H1 (cell line): ENCODE results near the gene CACNA1A. TPM values are rescaled to one million over a fixed set of nuclear protein-coding genes. Genes with fewer than 3 reads are reported as not detected.

Experiments used
- ASH2L ChIP-seq: fragments of 200-600, 300-600 bp; sonication (generic); IDR thresholded peaks from one replicate; pipeline ENCODE4 v1.7.1; 2017; ENCODE audit warnings: low read length
- CBX5 ChIP-seq: fragments of 300-800, 300-1000 bp; sonication (generic); IDR thresholded peaks from 2 replicates; pipeline ENCODE4 v1.7.1; 2016; ENCODE audit warnings: antibody characterized with exemption, low read length, low read depth
- CHD1 ChIP-seq: IDR thresholded peaks from 2 replicates; pipeline ENCODE4 v1.6.1; 2012; ENCODE audit warnings: low read depth, low read length, improper control_type of control experiment
- GTF2F1 ChIP-seq: IDR thresholded peaks from 2 replicates; pipeline ENCODE4 v1.6.1; 2012; ENCODE audit warnings: low read depth, low read length, improper control_type of control experiment, borderline replicate concordance
- KDM5A ChIP-seq: fragments of 200-600 bp; IDR thresholded peaks from 2 replicates; pipeline ENCODE4 v1.7.1; 2012; ENCODE audit warnings: mild to moderate bottlenecking, low read length, inconsistent platforms, mixed read lengths
- MAFK ChIP-seq: IDR thresholded peaks from 2 replicates; pipeline ENCODE4 v1.6.1; 2012; ENCODE audit warnings: low read depth, mild to moderate bottlenecking, improper control_type of control experiment, low read length
- NANOG ChIP-seq: IDR thresholded peaks from 2 replicates; pipeline ENCODE4 v1.6.1; 2011; ENCODE audit warnings: low read length, low read depth, mild to moderate bottlenecking, inconsistent platforms; ENCODE audit not compliant: insufficient read depth, poor library complexity, severe bottlenecking
- POLR2A ChIP-seq, 2 experiments: IDR thresholded peaks; 1 replicate in 1 of 2; 2 replicates in 1 of 2; pipeline ENCODE4 v1.6.1; 2011; ENCODE audit warnings: low read depth in 2 of 2, low read length in 2 of 2, mild to moderate bottlenecking in 2 of 2; ENCODE audit errors: control extremely low read depth in 1 of 2
- POLR2AphosphoS5 ChIP-seq: IDR thresholded peaks from 2 replicates; pipeline ENCODE4 v1.6.1; 2011; ENCODE audit warnings: low read depth, low read length
- POU5F1 ChIP-seq: IDR thresholded peaks from 2 replicates; pipeline ENCODE4 v1.6.1; 2011; ENCODE audit warnings: low read depth, mild to moderate bottlenecking, low read length, moderate library complexity
- SIN3A ChIP-seq, 2 experiments: IDR thresholded peaks in 1 of 2; conservative IDR thresholded peaks in 1 of 2; 2 replicates each; pipeline ENCODE4 v1.6.1; 2011 to 2012; ENCODE audit warnings: low read length in 2 of 2, improper control_type of control experiment in 1 of 2, low read depth in 1 of 2, mild to moderate bottlenecking in 1 of 2
- SUZ12 ChIP-seq: fragments of 200-600 bp; sonication (generic); IDR thresholded peaks from 2 replicates; pipeline ENCODE4 v1.6.1; 2012; ENCODE audit warnings: mild to moderate bottlenecking, inconsistent platforms, low read length, moderate library complexity, mixed read lengths
- TBP ChIP-seq: IDR thresholded peaks from 2 replicates; pipeline ENCODE4 v1.6.1; 2011; ENCODE audit warnings: low read depth, low read length, improper control_type of control experiment
- TCF12 ChIP-seq: IDR thresholded peaks from 2 replicates; pipeline ENCODE4 v1.6.1; 2011; ENCODE audit warnings: low read depth, mild to moderate bottlenecking, low read length
- TEAD4 ChIP-seq: IDR thresholded peaks from 2 replicates; pipeline ENCODE4 v1.6.1; 2012; ENCODE audit warnings: low read depth, low read length, inconsistent platforms, mixed read lengths
- polyA plus RNA-seq, 7 experiments: library from polyadenylated mRNA; depleted of rRNA in 3 of 7; stranded (reverse) in 5 of 7; unstranded in 2 of 7; fragments of >200 nt in 5 of 7; fragments of 200-250 nt in 2 of 7; gene quantifications; 1 replicate in 5 of 7; 2 replicates in 1 of 7; 4 replicates in 1 of 7; pipeline versions ENCODE4 v1.2.1 to v1.2.3, GENCODE V29; 2011 to 2013; ENCODE audit warnings: missing spikeins in 2 of 7, mixed read lengths in 2 of 7
- total RNA-seq: library from RNA; stranded (reverse); fragmentation: NEBNext Ultra II Directional; extraction: Animal tissue kit (Norgen Biotek cat#: 25700); gene quantifications from 2 replicates; pipeline ENCODE4 v1.2.1, GENCODE V29; 2021
- TF ChIP-seq, protein P1 (sequence below): IDR thresholded peaks from 2 replicates; pipeline ENCODE4 v1.6.1; 2012; ENCODE audit warnings: inconsistent platforms

The CACNA1A gene
- total and polyA plus RNA-seq, 2 of the 8 experiments (the other 6 are each of a cell fraction or from before 2014, with no cell fraction given): 10.7 to 25.3 TPM

DNA sequence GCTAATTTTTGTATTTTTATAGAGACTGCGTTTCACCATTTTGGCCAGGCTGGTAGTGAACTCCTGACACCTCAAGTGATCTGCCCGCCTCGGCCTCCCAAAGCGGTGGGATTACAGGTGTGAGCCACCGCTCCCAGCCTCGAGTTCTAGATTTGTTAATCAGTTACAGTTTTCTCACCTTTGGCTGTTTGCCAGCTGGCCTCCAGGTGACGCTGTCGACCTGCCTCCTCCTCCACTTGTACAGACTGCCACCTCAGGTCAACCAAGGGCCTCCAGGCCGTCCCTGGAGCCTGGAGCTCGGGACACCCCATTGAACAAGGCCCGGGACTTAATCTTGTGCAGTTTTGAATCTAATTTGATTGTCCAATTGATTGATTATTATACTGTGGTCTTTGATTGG is 310.6 kb downstream of the CACNA1A start (continued):
- TF ChIP-seq MAFK (no peak), NANOG (no peak), POLR2A (IDR thresholded peaks at IDR 0.05; ENCODE audit: control extremely low read depth in 1 of 2, low read depth in 2 of 2, low read length in 2 of 2) (no peak), POLR2AphosphoS5 (no peak), TEAD4 (no peak), ASH2L (no peak), SIN3A (conservative IDR thresholded peaks at IDR 0.05 in 1 of 2, IDR thresholded peaks at IDR 0.05 in 1 of 2; ENCODE audit: low read depth in 1 of 2, low read length in 2 of 2) (no peak), CHD1 (no peak), SUZ12 (no peak), TBP (0 out of 2 replicates have a peak, but pooled peaks have one; percentile 15), TCF12 (no peak), GTF2F1 (no peak), KDM5A (no peak), POU5F1 (no peak), CBX5 (no peak)
- TF ChIP-seq, protein P1, sequence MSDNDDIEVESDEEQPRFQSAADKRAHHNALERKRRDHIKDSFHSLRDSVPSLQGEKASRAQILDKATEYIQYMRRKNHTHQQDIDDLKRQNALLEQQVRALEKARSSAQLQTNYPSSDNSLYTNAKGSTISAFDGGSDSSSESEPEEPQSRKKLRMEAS: 0 out of 2 replicates have a peak, but pooled peaks have one; percentile 15
